Sigmoid colon (tissue), 7 donors: ENCODE results near the gene MCOLN2. TPM values are rescaled to one million over a fixed set of nuclear protein-coding genes. Genes with fewer than 3 reads are reported as not detected.

Source experiments
- DNase-seq: peaks from one replicate; pipeline ENCODE4 v3.0.0-alpha.2; 2019
- H3K27ac ChIP-seq, 4 donors: fragments of 200-600 bp; sonication (generic); one replicate each; pipeline ENCODE4 v1.5.1; 2016 to 2019; ENCODE audit warnings: mild to moderate bottlenecking in 1 of 4
- H3K27me3 ChIP-seq, 3 donors: fragments of 200-600 bp; sonication (generic); one replicate each; pipeline ENCODE4 v1.5.1; 2019; ENCODE audit warnings: mild to moderate bottlenecking in 1 of 3
- H3K36me3 ChIP-seq, 4 donors: fragments of 200-600 bp; sonication (generic); one replicate each; pipeline ENCODE4 v1.5.1; 2016 to 2019
- H3K4me1 ChIP-seq, 4 donors: fragments of 200-600 bp; sonication (generic); one replicate each; pipeline ENCODE4 v1.5.1; 2017 to 2019
- H3K4me3 ChIP-seq, 4 donors: fragments of 200-600 bp; sonication (generic); one replicate each; pipeline ENCODE4 v1.5.1; 2017 to 2019; ENCODE audit warnings: mild to moderate bottlenecking in 2 of 4, moderate library complexity in 1 of 4
- H3K9me3 ChIP-seq, 4 donors: fragments of 200-600 bp in 3 of 4; sonication (generic) in 3 of 4; one replicate each; pipeline versions ENCODE4 v1.5.1 to v1.6.1; 2013 to 2019
- CTCF ChIP-seq, 4 experiments: fragments of 450-650 bp in 3 of 4; fragments of 200-600 bp in 1 of 4; IDR thresholded peaks; one replicate each; pipeline ENCODE4 v1.5.1; 2016 to 2019; ENCODE audit warnings: antibody characterized with exemption in 4 of 4, mild to moderate bottlenecking in 3 of 4, moderate library complexity in 2 of 4
- EP300 ChIP-seq, 4 donors: sonication (generic); formaldehyde crosslinking; IDR thresholded peaks; one replicate each; pipeline ENCODE4 v1.6.1; 2017; ENCODE audit warnings: antibody characterized with exemption in 4 of 4
- POLR2A ChIP-seq, 2 donors: fragments of 450-650 bp; IDR thresholded peaks; one replicate each; pipeline ENCODE4 v1.6.1; 2016; ENCODE audit warnings: antibody characterized with exemption in 2 of 2, mild to moderate bottlenecking in 2 of 2, moderate library complexity in 2 of 2
- POLR2AphosphoS5 ChIP-seq, 4 donors: sonication (generic); formaldehyde crosslinking; IDR thresholded peaks; one replicate each; pipeline ENCODE4 v1.6.1; 2017; ENCODE audit warnings: antibody characterized with exemption in 4 of 4
- WGBS, 2 donors: extraction: QIAGEN DNeasy Blood & Tissue Kit; methylation state at CpG; one replicate each; pipeline ENCODE4 v1.1.7; 2013; 5-methylcytosine and 5-hydroxymethylcytosine counted together
- intact Hi-C: fragments of 100-400 bp; cut with DNase I; formaldehyde crosslinking; loops from one replicate; pipeline ENCODE4 v1.15.1; 2023
- polyA plus RNA-seq, 3 donors: library from polyadenylated mRNA; stranded (reverse); fragments of 200-250 nt; gene quantifications; one replicate each; pipeline ENCODE4 v1.2.3, GENCODE V29; 2013
- total RNA-seq, 4 donors: library from RNA; depleted of rRNA; stranded (reverse); fragments of >200 nt; gene quantifications; one replicate each; pipeline ENCODE4 v1.1.0, GENCODE V29; 2016
- donor health status: healthy with polysubstance abuse.
- donor health status: Bipolar disorder and iron deficiency.
- donor health status: healthy.

The MCOLN2 gene
- total and polyA plus RNA-seq, 7 donors = 0.54 to 15.0 (median 4.9) TPM

- Histone ChIP-seq H3K4me3 (no peak overlapping the region), H3K4me1 (peaks cover 0 to 10% (median 4%) of the 10 kb centered on the region in 4 donors), H3K27me3 (no peaks in the 10 kb centered on the region), H3K27ac (no peak overlapping the region), H3K9me3 (no peaks in the 10 kb centered on the region), H3K36me3 (no peaks in the 10 kb centered on the region)
- 83 to 84% methylated on average over 5 of the region's 5 CpGs for WGBS, 2 donors
- intact Hi-C loops = no loop called here
- no peak for DNase-seq
- no peak for TF ChIP-seq POLR2AphosphoS5 (IDR thresholded peaks at IDR 0.05)
- no peak for TF ChIP-seq CTCF (IDR thresholded peaks at IDR 0.05)
- no peak for TF ChIP-seq POLR2A (IDR thresholded peaks at IDR 0.05)
- no peak for TF ChIP-seq EP300 (IDR thresholded peaks at IDR 0.05)
These were observed 37.6 kb downstream of the MCOLN2 start for GRCh38 chr1:84959294-84959693.

- 90 to 91% methylated on average over 1 of the region's 1 CpG for WGBS, 2 donors
- no peak for TF ChIP-seq EP300 (IDR thresholded peaks at IDR 0.05)
- no peak for TF ChIP-seq CTCF (IDR thresholded peaks at IDR 0.05)
- no peak for TF ChIP-seq POLR2A (IDR thresholded peaks at IDR 0.05)
- TF ChIP-seq POLR2AphosphoS5 (IDR thresholded peaks at IDR 0.05) = no peak
- Histone ChIP-seq H3K27ac (no peak overlapping the region), H3K27me3 (no peaks in the 10 kb centered on the region), H3K36me3 (no peaks in the 10 kb centered on the region), H3K4me1 (peaks cover 0 to 10% (median 4%) of the 10 kb centered on the region in 4 donors), H3K4me3 (no peak overlapping the region), H3K9me3 (no peaks in the 10 kb centered on the region)
- intact Hi-C loops = no loop called here
- DNase-seq = no peak
These were observed 38.9 kb downstream of the MCOLN2 start for GRCh38 chr1:84957966-84958365.

- intact Hi-C loops = no loop called here
- Histone ChIP-seq H3K4me3 (no peak overlapping the region), H3K27ac (no peak overlapping the region), H3K27me3 (no peaks in the 10 kb centered on the region), H3K36me3 (no peaks in the 10 kb centered on the region), H3K4me1 (peaks cover 0 to 10% (median 4%) of the 10 kb centered on the region in 4 donors), H3K9me3 (no peaks in the 10 kb centered on the region)
- WGBS, 2 donors = 84 to 95% methylated on average over 6 of the region's 6 CpGs
- TF ChIP-seq POLR2A (IDR thresholded peaks at IDR 0.05) (no peak), CTCF (IDR thresholded peaks at IDR 0.05) (no peak), POLR2AphosphoS5 (IDR thresholded peaks at IDR 0.05) (no peak), EP300 (IDR thresholded peaks at IDR 0.05) (no peak)
- no peak for DNase-seq
These were observed 40.3 kb downstream of the MCOLN2 start for GRCh38 chr1:84956655-84957054.

- 92 to 95% methylated on average over 6 of the region's 6 CpGs for WGBS, 2 donors
- H3K9me3 ChIP-seq = no peaks in the 10 kb centered on the region
- DNase-seq = no peak
- H3K4me1 ChIP-seq = peaks cover 0 to 10% (median 4%) of the 10 kb centered on the region in 4 donors
- no peaks in the 10 kb centered on the region for H3K27me3 ChIP-seq
- intact Hi-C loops = no loop called here
- no peak overlapping the region for H3K4me3 ChIP-seq
- H3K36me3 ChIP-seq = no peaks in the 10 kb centered on the region
- TF ChIP-seq POLR2AphosphoS5 (IDR thresholded peaks at IDR 0.05) (no peak), POLR2A (IDR thresholded peaks at IDR 0.05) (no peak)
- no peak overlapping the region for H3K27ac ChIP-seq
These were observed 40.8 kb downstream of the MCOLN2 start for GRCh38 chr1:84956097-84956496.

- intact Hi-C loops = loop anchor here (10.0 kb wide), 1 partner anchor 625 kb away; no protein-coding TSS in a partner anchor
- H3K4me1 ChIP-seq = peaks cover 0 to 14% (median 13%) of the 10 kb centered on the region in 4 donors
- no peak overlapping the region for H3K4me3 ChIP-seq
- no peak overlapping the region for H3K27ac ChIP-seq
- no peak for TF ChIP-seq EP300 (IDR thresholded peaks at IDR 0.05)
- TF ChIP-seq POLR2AphosphoS5 (IDR thresholded peaks at IDR 0.05) = no peak
- no peaks in the 10 kb centered on the region for H3K27me3 ChIP-seq
- peaks cover 0 to 6% (median 0%) of the 10 kb centered on the region in 4 donors for H3K9me3 ChIP-seq
- DNase-seq = no peak
- H3K36me3 ChIP-seq = no peaks in the 10 kb centered on the region
These were observed 47.2 kb downstream of the MCOLN2 start for GRCh38 chr1:84949664-84950063.
